Stimulated activated CD8-positive, alpha-beta memory T cell treated with anti-CD3 and anti-CD28 coated beads, Interleukin-15, amount 100 ng/mL, for 1 hour (primary cell): ENCODE results near the gene TSPAN15.

ENCODE experiments used
- DNase-seq: peaks from one replicate; pipeline ENCODE4 v3.0.0-alpha.2; 2020; ENCODE audit warnings: low read depth

TSPAN15 gene

GRCh38 chr10:69466158-69466490 is 14.9 kb downstream of the TSPAN15 start:
- DNase-seq = no peak

GRCh38 chr10:69466689-69467088 is 15.4 kb downstream of the TSPAN15 start:
- no peak for DNase-seq

GRCh38 chr10:69467928-69468750 is 16.9 kb downstream of the TSPAN15 start:
- DNase-seq = no peak

GRCh38 chr10:69468751-69469089 is 17.5 kb downstream of the TSPAN15 start:
- DNase-seq = no peak

GRCh38 chr10:69469976-69470375 is 18.7 kb downstream of the TSPAN15 start:
- no peak for DNase-seq

- no peak for DNase-seq
These were observed 19.5 kb downstream of the TSPAN15 start for GRCh38 chr10:69470463-69471384.

GRCh38 chr10:69472142-69472541 is 20.9 kb downstream of the TSPAN15 start:
- no peak for DNase-seq

GRCh38 chr10:69472544-69472943 is 21.3 kb downstream of the TSPAN15 start:
- DNase-seq = no peak

GRCh38 chr10:69473304-69473990 is 22.2 kb downstream of the TSPAN15 start:
- DNase-seq = no peak

- no peak for DNase-seq
These were observed 23.6 kb downstream of the TSPAN15 start for GRCh38 chr10:69474742-69475432.

GRCh38 chr10:69475433-69475830 is 24.2 kb downstream of the TSPAN15 start:
- no peak for DNase-seq

GRCh38 chr10:69477968-69478597 is 26.8 kb downstream of the TSPAN15 start:
- DNase-seq = no peak

GRCh38 chr10:69479240-69480067 is 28.2 kb downstream of the TSPAN15 start:
- DNase-seq = no peak

GRCh38 chr10:69480068-69480412 is 28.8 kb downstream of the TSPAN15 start:
- no peak for DNase-seq

- no peak for DNase-seq
These were observed 30.0 kb downstream of the TSPAN15 start for GRCh38 chr10:69481305-69481704.

GRCh38 chr10:69481811-69482524 is 30.7 kb downstream of the TSPAN15 start:
- no peak for DNase-seq

- no peak for DNase-seq
These were observed 32.7 kb downstream of the TSPAN15 start for GRCh38 chr10:69483963-69484362.

GRCh38 chr10:69484736-69485135 is 33.5 kb downstream of the TSPAN15 start:
- no peak for DNase-seq

- DNase-seq = no peak
These were observed 35.9 kb downstream of the TSPAN15 start for GRCh38 chr10:69486922-69487730.
